ENCODE data around the gene DYNC2I2. TPM values are rescaled to one million over a fixed set of nuclear protein-coding genes. Genes with fewer than 3 reads are reported as not detected.

The DYNC2I2 gene
- polyA plus RNA-seq, 1 of the 3 experiments (the other 2 are of a cell fraction) = 73.7 TPM

GRCh38 chr9:128643519-128644300, 12.9 kb downstream of the DYNC2I2 start (continued):
- no peak for TF ChIP-seq PBX3 (IDR thresholded peaks at IDR 0.05)
- TF ChIP-seq YY1 (IDR thresholded peaks at IDR 0.05; ENCODE audit: low read depth) = no peak
- TF ChIP-seq TCF12 (IDR thresholded peaks at IDR 0.05) = no peak

- Histone ChIP-seq H3K9me2 (no peaks in the 10 kb centered on the region), H3K4me2 (no peak overlapping the region), H3K4me1 (ENCODE audit: control insufficient read depth in 1 of 2, insufficient read depth in 2 of 2, low read depth in 1 of 2, low read length in 1 of 2) (no peaks in the 10 kb centered on the region; a peak in 1 of 4 replicates), H3K9me3 (no peaks in the 10 kb centered on the region), H2AFZ (ENCODE audit: low read depth) (no peak overlapping the region), H3K79me2 (ENCODE audit: insufficient read depth) (peaks cover 43% of the 10 kb centered on the region; the same call in 1 of the 2 replicates), H4K20me1 (ENCODE audit: insufficient read depth) (no peaks in the 10 kb centered on the region), H3K9ac (no peak overlapping the region), H3K27ac (ENCODE audit: low read depth in 2 of 2, low read length in 1 of 2) (no peak overlapping the region), H3F3A (replicated peaks; ENCODE audit: insufficient read depth) (peaks cover 13% of the 10 kb centered on the region), H3K4me3 (ENCODE audit: low read depth in 2 of 2, low read length in 1 of 2) (no peak overlapping the region), H3K27me3 (ENCODE audit: insufficient read depth) (no peaks in the 10 kb centered on the region), H3K36me3 (replicated peaks in 1 of 2; ENCODE audit: control insufficient read depth in 1 of 2, insufficient read depth in 2 of 2, low read length in 1 of 2) (peaks cover 3 to 12% of the 10 kb centered on the region in 2 experiments)
- ChIA-PET CTCF (interaction anchor here (0.9 kb wide), 1 partner anchor 59 kb away, joined by 4 read pairs; the partner anchor contains the start of gene PKN3), POLR2A (no interaction called here)
- no peak for DNase-seq
- 94% methylated on average over 12 of the region's 12 CpGs for WGBS (ENCODE audit: low lambda C conversion rate)
- TF ChIP-seq RCOR1 (IDR thresholded peaks at IDR 0.05; ENCODE audit: low read length) = no peak
- TF ChIP-seq PBX3 (IDR thresholded peaks at IDR 0.05) = no peak
- TF ChIP-seq TEAD4 (IDR thresholded peaks at IDR 0.05; ENCODE audit: borderline replicate concordance, insufficient read depth) = no peak
- no peak for TF ChIP-seq EZH2phosphoT487 (IDR thresholded peaks at IDR 0.05; ENCODE audit: borderline replicate concordance, low read depth)
- TF ChIP-seq FOXM1 (IDR thresholded peaks at IDR 0.05; ENCODE audit: low read depth) = no peak
- TF ChIP-seq SIN3A (IDR thresholded peaks at IDR 0.05; ENCODE audit: borderline replicate concordance, low read depth, low read length) = no peak
- TF ChIP-seq IRF3 (IDR thresholded peaks at IDR 0.05; ENCODE audit: low read depth, low read length) = no peak
- TF ChIP-seq ELF1 (IDR thresholded peaks at IDR 0.05) = no peak
- no peak for TF ChIP-seq MEF2A (IDR thresholded peaks at IDR 0.05; ENCODE audit: borderline replicate concordance, low read depth)
- no peak for TF ChIP-seq TAF1 (IDR thresholded peaks at IDR 0.05; ENCODE audit: borderline replicate concordance, low read depth, low read length)
- no peak for TF ChIP-seq POLR2AphosphoS5 (IDR thresholded peaks at IDR 0.05; ENCODE audit: low read depth, low read length)
- TF ChIP-seq NFIC (IDR thresholded peaks at IDR 0.05; ENCODE audit: borderline replicate concordance) = no peak
- TF ChIP-seq NRF1 (IDR thresholded peaks at IDR 0.05; ENCODE audit: low read depth, low read length) = no peak
Observed at GRCh38 chr9:128642675-128643245, 13.9 kb downstream of the DYNC2I2 start.

Measured in SK-N-SH (cell line).